ENCODE measurements around the gene ZNF70. TPM values are rescaled to one million over a fixed set of nuclear protein-coding genes. Genes with fewer than 3 reads are reported as not detected.

ZNF70 gene
- total and polyA plus RNA-seq, 9 of the 15 experiments (the other 6 are each of a cell fraction or from before 2014, with no cell fraction given): 0.14 to 3.3 (median 1.4) TPM

- Histone ChIP-seq H3K36me3 (ENCODE audit: control insufficient read depth, insufficient read depth, low read length) (peaks cover 73% of the 10 kb centered on the region), H3K79me2 (ENCODE audit: control insufficient read depth, insufficient read depth, low read length) (peaks cover 25% of the 10 kb centered on the region), H3K4me3 (no peak overlapping the region), H4K20me1 (replicated peaks; ENCODE audit: control insufficient read depth, insufficient read depth, low read length) (no peaks in the 10 kb centered on the region), H3K27me3 (ENCODE audit: control insufficient read depth in 2 of 2, insufficient read depth in 2 of 2, low read length in 2 of 2) (no peaks in the 10 kb centered on the region), H3K27ac (ENCODE audit: extremely low read depth, low read depth, low read length) (no peak overlapping the region), H3K9ac (ENCODE audit: insufficient read depth in 1 of 2, low read depth in 2 of 2, low read length in 2 of 2) (0 out of 4 replicates have a peak overlapping the region, but pooled peaks of 1 of the 2 experiments have one; percentile 1), H3K9me1 (ENCODE audit: control insufficient read depth, insufficient read depth, low read length) (no peaks in the 10 kb centered on the region), H3K9me3 (replicated peaks; ENCODE audit: control insufficient read depth, insufficient read depth, low read depth, low read length) (no peaks in the 10 kb centered on the region), H2AFZ (ENCODE audit: low read depth, low read length) (no peak overlapping the region), H3K4me2 (ENCODE audit: insufficient read depth, low read length) (no peak overlapping the region), H3K4me1 (replicated peaks in 1 of 2; ENCODE audit: control insufficient read depth in 2 of 2, insufficient read depth in 2 of 2, low read length in 2 of 2) (no peaks in the 10 kb centered on the region; a peak in 1 of 5 replicates)
- ChIA-PET CTCF (ENCODE audit: low intra/inter-chr PET ratio) (no interaction called here), POLR2A (no interaction called here)
- no peak for TF ChIP-seq CAMTA2 (CRISPR knock-in tag; conservative IDR thresholded peaks at IDR 0.05)
- TF ChIP-seq SIN3B (IDR thresholded peaks at IDR 0.05; ENCODE audit: low read depth): no peak
- no peak for FAIRE-seq
- DNase-seq (ENCODE audit: extremely low read depth in 1 of 4, low spot score in 3 of 4): no peak
- no TSS peak for BruUV-seq (replicated peaks)
- WGBS (ENCODE audit: insufficient coverage, low coverage, missing lambda C conversion rate): 93% methylated on average over 10 of the region's 10 CpGs
- intact Hi-C loops (cut with micrococcal nuclease): no loop called here
- in situ Hi-C loops (cut with MboI): no loop called here
- no peak for ATAC-seq
Observed at GRCh38 chr22:23698673-23699235, 52.2 kb downstream of the ZNF70 start.

GRCh38 chr22:23698094-23698493 is 52.8 kb downstream of the ZNF70 start:
- Histone ChIP-seq H3K79me2 (ENCODE audit: control insufficient read depth, insufficient read depth, low read length) (peaks cover 22% of the 10 kb centered on the region; the same call in 2 of the 3 replicates), H4K20me1 (replicated peaks; ENCODE audit: control insufficient read depth, insufficient read depth, low read length) (no peaks in the 10 kb centered on the region), H3K36me3 (ENCODE audit: control insufficient read depth, insufficient read depth, low read length) (peaks cover 72% of the 10 kb centered on the region), H3K9me3 (replicated peaks; ENCODE audit: control insufficient read depth, insufficient read depth, low read depth, low read length) (no peaks in the 10 kb centered on the region), H3K4me3 (no peak overlapping the region), H3K4me2 (ENCODE audit: insufficient read depth, low read length) (no peak overlapping the region), H3K4me1 (replicated peaks in 1 of 2; ENCODE audit: control insufficient read depth in 2 of 2, insufficient read depth in 2 of 2, low read length in 2 of 2) (no peaks in the 10 kb centered on the region; a peak in 1 of 5 replicates), H3K9me1 (ENCODE audit: control insufficient read depth, insufficient read depth, low read length) (no peaks in the 10 kb centered on the region), H3K27me3 (ENCODE audit: control insufficient read depth in 2 of 2, insufficient read depth in 2 of 2, low read length in 2 of 2) (no peaks in the 10 kb centered on the region), H2AFZ (ENCODE audit: low read depth, low read length) (no peak overlapping the region), H3K9ac (ENCODE audit: insufficient read depth in 1 of 2, low read depth in 2 of 2, low read length in 2 of 2) (no peak overlapping the region), H3K27ac (ENCODE audit: extremely low read depth, low read depth, low read length) (no peak overlapping the region)
- TF ChIP-seq DACH1 (IDR thresholded peaks at IDR 0.05; ENCODE audit: partially characterized antibody) (no peak), MCM5 (IDR thresholded peaks at IDR 0.05; ENCODE audit: low read depth) (no peak)
- DNase-seq (ENCODE audit: extremely low read depth in 1 of 4, low spot score in 3 of 4) (no peak), FAIRE-seq (no peak), ATAC-seq (no peak)
- in situ Hi-C loops (cut with MboI): no loop called here
- WGBS (ENCODE audit: insufficient coverage, low coverage, missing lambda C conversion rate): 66% methylated on average over 4 of the region's 4 CpGs
- CTCF ChIA-PET (ENCODE audit: low intra/inter-chr PET ratio): no interaction called here
- intact Hi-C loops (cut with micrococcal nuclease): no loop called here
- no TSS peak for BruUV-seq (replicated peaks)
- POLR2A ChIA-PET: interaction anchor here (0.6 kb wide), 1 partner anchor 14 kb away, joined by 3 read pairs; no protein-coding TSS in a partner anchor

Measured in K562 (cell line).